Measurements from ENCODE around the gene HIF3A.
"Not testable (repeated sequence)": the region's sequence is repeated elsewhere in the genome, so short reads cannot be mapped to it uniquely, and the experiment has no call there.

The HIF3A gene

GRCh38 chr19:46374536-46375475 lies 78.0 kb downstream of the HIF3A start:
- H3K4me3 ChIP-seq (ENCODE audit: low read depth, low read length) = no peak overlapping the region
- DNase-seq (ENCODE audit: low read depth) = no peak

- DNase-seq (ENCODE audit: low read depth); H3K4me3 ChIP-seq (ENCODE audit: low read depth, low read length): not testable (repeated sequence)
Observed at GRCh38 chr19:46375476-46376067, 78.7 kb downstream of the HIF3A start.

GRCh38 chr19:46376241-46377153 lies 79.7 kb downstream of the HIF3A start:
- no peak overlapping the region for H3K4me3 ChIP-seq (ENCODE audit: low read depth, low read length)
- DNase-seq (ENCODE audit: low read depth) = no peak

GRCh38 chr19:46378268-46378667 lies 81.4 kb downstream of the HIF3A start:
- peak; percentile 52 for DNase-seq (ENCODE audit: low read depth)
- H3K4me3 ChIP-seq (ENCODE audit: low read depth, low read length) = no peak overlapping the region

GRCh38 chr19:46380690-46381089 lies 83.8 kb downstream of the HIF3A start:
- H3K4me3 ChIP-seq (ENCODE audit: low read depth, low read length) = no peak overlapping the region
- no peak for DNase-seq (ENCODE audit: low read depth)

- no peak overlapping the region for H3K4me3 ChIP-seq (ENCODE audit: low read depth, low read length)
- DNase-seq (ENCODE audit: low read depth) = no peak
Observed at GRCh38 chr19:46381346-46381745, 84.5 kb downstream of the HIF3A start.

- no peak overlapping the region for H3K4me3 ChIP-seq (ENCODE audit: low read depth, low read length)
- no peak for DNase-seq (ENCODE audit: low read depth)
Observed at GRCh38 chr19:46381756-46382345, 85.0 kb downstream of the HIF3A start.

- DNase-seq (ENCODE audit: low read depth) = no peak
- no peak overlapping the region for H3K4me3 ChIP-seq (ENCODE audit: low read depth, low read length)
Observed at GRCh38 chr19:46383171-46383815, 86.5 kb downstream of the HIF3A start.

GRCh38 chr19:46383846-46384245 lies 87.0 kb downstream of the HIF3A start:
- DNase-seq (ENCODE audit: low read depth) = no peak

GRCh38 chr19:46384396-46384795 lies 87.6 kb downstream of the HIF3A start:
- no peak for DNase-seq (ENCODE audit: low read depth)
- no peak overlapping the region for H3K4me3 ChIP-seq (ENCODE audit: low read depth, low read length)

More at GRCh38 chr19:46383846-46384245, 87.0 kb downstream of the HIF3A start:
- H3K4me3 ChIP-seq (ENCODE audit: low read depth, low read length) = no peak overlapping the region

- no peak overlapping the region for H3K4me3 ChIP-seq (ENCODE audit: low read depth, low read length)
Observed at GRCh38 chr19:46385636-46386035, 88.8 kb downstream of the HIF3A start.

GRCh38 chr19:46386151-46386550 lies 89.3 kb downstream of the HIF3A start:
- DNase-seq (ENCODE audit: low read depth) = no peak
- H3K4me3 ChIP-seq (ENCODE audit: low read depth, low read length) = no peak overlapping the region

More at GRCh38 chr19:46385636-46386035, 88.8 kb downstream of the HIF3A start:
- no peak for DNase-seq (ENCODE audit: low read depth)

GRCh38 chr19:46386996-46387712 lies 90.3 kb downstream of the HIF3A start:
- no peak for DNase-seq (ENCODE audit: low read depth)
- no peak overlapping the region for H3K4me3 ChIP-seq (ENCODE audit: low read depth, low read length)

- H3K4me3 ChIP-seq (ENCODE audit: low read depth, low read length) = no peak overlapping the region
Observed at GRCh38 chr19:46387713-46388130, 90.9 kb downstream of the HIF3A start.

GRCh38 chr19:46388311-46389095 lies 91.7 kb downstream of the HIF3A start:
- no peak for DNase-seq (ENCODE audit: low read depth)
- no peak overlapping the region for H3K4me3 ChIP-seq (ENCODE audit: low read depth, low read length)

More at GRCh38 chr19:46387713-46388130, 90.9 kb downstream of the HIF3A start:
- no peak for DNase-seq (ENCODE audit: low read depth)

GRCh38 chr19:46390121-46390858 lies 93.4 kb downstream of the HIF3A start:
- no peak for DNase-seq (ENCODE audit: low read depth)
- no peak overlapping the region for H3K4me3 ChIP-seq (ENCODE audit: low read depth, low read length)

- H3K4me3 ChIP-seq (ENCODE audit: low read depth, low read length) = no peak overlapping the region
- DNase-seq (ENCODE audit: low read depth) = no peak
Observed at GRCh38 chr19:46390866-46391265, 94.0 kb downstream of the HIF3A start.

Data from skeletal muscle cell (primary cell).